Sigmoid colon (tissue), 7 donors: ENCODE results near the gene PNKP. TPM values are rescaled to one million over a fixed set of nuclear protein-coding genes. Genes with fewer than 3 reads are reported as not detected.

Experiments
- DNase-seq: peaks from one replicate; pipeline ENCODE4 v3.0.0-alpha.2; 2019
- H3K27ac ChIP-seq, 4 donors: fragments of 200-600 bp; sonication (generic); one replicate each; pipeline ENCODE4 v1.5.1; 2016 to 2019; ENCODE audit warnings: mild to moderate bottlenecking in 1 of 4
- H3K27me3 ChIP-seq, 3 donors: fragments of 200-600 bp; sonication (generic); one replicate each; pipeline ENCODE4 v1.5.1; 2019; ENCODE audit warnings: mild to moderate bottlenecking in 1 of 3
- H3K36me3 ChIP-seq, 4 donors: fragments of 200-600 bp; sonication (generic); one replicate each; pipeline ENCODE4 v1.5.1; 2016 to 2019
- H3K4me1 ChIP-seq, 4 donors: fragments of 200-600 bp; sonication (generic); one replicate each; pipeline ENCODE4 v1.5.1; 2017 to 2019
- H3K4me3 ChIP-seq, 4 donors: fragments of 200-600 bp; sonication (generic); one replicate each; pipeline ENCODE4 v1.5.1; 2017 to 2019; ENCODE audit warnings: mild to moderate bottlenecking in 2 of 4, moderate library complexity in 1 of 4
- H3K9me3 ChIP-seq, 4 donors: fragments of 200-600 bp in 3 of 4; sonication (generic) in 3 of 4; one replicate each; pipeline versions ENCODE4 v1.5.1 to v1.6.1; 2013 to 2019
- EP300 ChIP-seq, 4 donors: sonication (generic); formaldehyde crosslinking; IDR thresholded peaks; one replicate each; pipeline ENCODE4 v1.6.1; 2017; ENCODE audit warnings: antibody characterized with exemption in 4 of 4
- POLR2A ChIP-seq, 2 donors: fragments of 450-650 bp; IDR thresholded peaks; one replicate each; pipeline ENCODE4 v1.6.1; 2016; ENCODE audit warnings: antibody characterized with exemption in 2 of 2, mild to moderate bottlenecking in 2 of 2, moderate library complexity in 2 of 2
- POLR2AphosphoS5 ChIP-seq, 4 donors: sonication (generic); formaldehyde crosslinking; IDR thresholded peaks; one replicate each; pipeline ENCODE4 v1.6.1; 2017; ENCODE audit warnings: antibody characterized with exemption in 4 of 4
- WGBS, 2 donors: extraction: QIAGEN DNeasy Blood & Tissue Kit; methylation state at CpG; one replicate each; pipeline ENCODE4 v1.1.7; 2013; 5-methylcytosine and 5-hydroxymethylcytosine counted together
- intact Hi-C: fragments of 100-400 bp; cut with DNase I; formaldehyde crosslinking; loops from one replicate; pipeline ENCODE4 v1.15.1; 2023
- polyA plus RNA-seq, 3 donors: library from polyadenylated mRNA; stranded (reverse); fragments of 200-250 nt; gene quantifications; one replicate each; pipeline ENCODE4 v1.2.3, GENCODE V29; 2013
- total RNA-seq, 4 donors: library from RNA; depleted of rRNA; stranded (reverse); fragments of >200 nt; gene quantifications; one replicate each; pipeline ENCODE4 v1.1.0, GENCODE V29; 2016
- TF ChIP-seq, protein P1 (sequence below), 4 experiments: fragments of 450-650 bp in 3 of 4; fragments of 200-600 bp in 1 of 4; IDR thresholded peaks; one replicate each; pipeline ENCODE4 v1.5.1; 2016 to 2019; ENCODE audit warnings: antibody characterized with exemption in 4 of 4, mild to moderate bottlenecking in 3 of 4, moderate library complexity in 2 of 4
- donor health status: healthy with polysubstance abuse.
- donor health status: Bipolar disorder and iron deficiency.
- donor health status: healthy.

Gene PNKP
- total and polyA plus RNA-seq, 7 donors, result 27.0 to 88.8 (median 34.0) TPM

DNA sequence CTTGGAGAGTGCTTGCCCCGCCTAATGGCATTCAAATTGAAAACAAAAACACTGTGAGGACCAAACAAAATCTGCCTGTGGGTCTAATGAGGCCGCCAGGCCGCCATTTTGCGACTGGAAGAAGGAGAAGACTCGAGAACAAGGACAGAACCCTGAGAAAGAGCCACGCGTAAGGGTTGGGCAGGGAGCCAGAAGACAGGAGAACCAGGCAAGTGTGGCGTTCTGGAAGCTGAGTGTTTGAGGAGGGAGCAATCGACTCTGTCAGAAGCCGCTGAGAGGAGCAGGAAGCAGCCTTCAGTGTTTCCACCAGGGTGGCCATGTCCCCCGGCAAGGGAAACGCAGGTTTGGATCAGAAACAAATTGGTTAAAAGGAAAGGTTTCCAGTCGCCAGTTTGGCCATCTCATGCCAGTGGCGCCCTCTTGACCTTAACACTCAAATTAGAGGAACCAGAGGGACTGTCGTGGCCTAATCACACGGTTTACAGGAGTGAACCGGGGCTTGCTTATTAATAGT, 26.6 kb downstream of the PNKP start:
- H3K4me3 ChIP-seq, result no peak overlapping the region
- peaks cover 0 to 16% (median 7%) of the 10 kb centered on the region in 4 donors for H3K4me1 ChIP-seq
- H3K27me3 ChIP-seq, result no peaks in the 10 kb centered on the region
- intact Hi-C loops, result no loop called here
- H3K27ac ChIP-seq, result peak overlapping the region in 3 of 4 donors; percentile 67 to 73 (median 69)
- H3K9me3 ChIP-seq, result no peaks in the 10 kb centered on the region
- WGBS, 2 donors, result 94% methylated on average over 17 of the region's 17 CpGs
- no peak for DNase-seq
- TF ChIP-seq POLR2A (IDR thresholded peaks at IDR 0.05) (no peak), EP300 (IDR thresholded peaks at IDR 0.05) (no peak), POLR2AphosphoS5 (IDR thresholded peaks at IDR 0.05) (no peak)
- TF ChIP-seq, protein P1, sequence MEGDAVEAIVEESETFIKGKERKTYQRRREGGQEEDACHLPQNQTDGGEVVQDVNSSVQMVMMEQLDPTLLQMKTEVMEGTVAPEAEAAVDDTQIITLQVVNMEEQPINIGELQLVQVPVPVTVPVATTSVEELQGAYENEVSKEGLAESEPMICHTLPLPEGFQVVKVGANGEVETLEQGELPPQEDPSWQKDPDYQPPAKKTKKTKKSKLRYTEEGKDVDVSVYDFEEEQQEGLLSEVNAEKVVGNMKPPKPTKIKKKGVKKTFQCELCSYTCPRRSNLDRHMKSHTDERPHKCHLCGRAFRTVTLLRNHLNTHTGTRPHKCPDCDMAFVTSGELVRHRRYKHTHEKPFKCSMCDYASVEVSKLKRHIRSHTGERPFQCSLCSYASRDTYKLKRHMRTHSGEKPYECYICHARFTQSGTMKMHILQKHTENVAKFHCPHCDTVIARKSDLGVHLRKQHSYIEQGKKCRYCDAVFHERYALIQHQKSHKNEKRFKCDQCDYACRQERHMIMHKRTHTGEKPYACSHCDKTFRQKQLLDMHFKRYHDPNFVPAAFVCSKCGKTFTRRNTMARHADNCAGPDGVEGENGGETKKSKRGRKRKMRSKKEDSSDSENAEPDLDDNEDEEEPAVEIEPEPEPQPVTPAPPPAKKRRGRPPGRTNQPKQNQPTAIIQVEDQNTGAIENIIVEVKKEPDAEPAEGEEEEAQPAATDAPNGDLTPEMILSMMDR (IDR thresholded peaks at IDR 0.05), result no peak
- H3K36me3 ChIP-seq, result peaks cover 12 to 36% (median 25%) of the 10 kb centered on the region in 4 donors

DNA sequence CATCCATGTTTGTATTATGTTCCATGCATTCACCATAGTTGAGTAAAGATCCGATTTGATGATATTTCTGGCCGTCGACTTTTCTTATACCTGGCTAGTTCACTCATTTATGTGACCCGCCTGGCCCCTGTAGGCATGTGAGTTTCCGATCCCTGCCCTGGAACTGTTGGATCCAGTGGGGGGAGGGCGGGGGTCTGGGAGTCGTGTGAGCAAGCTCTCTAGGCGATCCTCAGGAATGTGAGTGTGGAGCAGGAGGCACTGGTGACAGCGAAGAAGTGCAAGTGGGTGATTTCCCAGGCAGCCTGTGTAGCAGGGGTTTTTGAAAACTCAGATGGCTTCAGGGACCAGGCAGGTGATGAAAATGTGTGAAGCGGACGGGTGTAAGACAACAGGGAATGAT, 27.1 kb downstream of the PNKP start:
- Histone ChIP-seq H3K27ac (peak overlapping the region in 3 of 4 donors; percentile 67 to 73 (median 69)), H3K4me1 (peaks cover 0 to 16% (median 7%) of the 10 kb centered on the region in 4 donors), H3K36me3 (peaks cover 17 to 40% (median 29%) of the 10 kb centered on the region in 4 donors), H3K9me3 (no peaks in the 10 kb centered on the region), H3K4me3 (no peak overlapping the region), H3K27me3 (no peaks in the 10 kb centered on the region)
- intact Hi-C loops, result no loop called here
- DNase-seq, result no peak
- no peak for TF ChIP-seq POLR2AphosphoS5 (IDR thresholded peaks at IDR 0.05)
- TF ChIP-seq, protein P1 (IDR thresholded peaks at IDR 0.05), result peak in 1 of 4 experiments; percentile 8
- 89 to 98% methylated on average over 11 of the region's 11 CpGs for WGBS, 2 donors

DNA sequence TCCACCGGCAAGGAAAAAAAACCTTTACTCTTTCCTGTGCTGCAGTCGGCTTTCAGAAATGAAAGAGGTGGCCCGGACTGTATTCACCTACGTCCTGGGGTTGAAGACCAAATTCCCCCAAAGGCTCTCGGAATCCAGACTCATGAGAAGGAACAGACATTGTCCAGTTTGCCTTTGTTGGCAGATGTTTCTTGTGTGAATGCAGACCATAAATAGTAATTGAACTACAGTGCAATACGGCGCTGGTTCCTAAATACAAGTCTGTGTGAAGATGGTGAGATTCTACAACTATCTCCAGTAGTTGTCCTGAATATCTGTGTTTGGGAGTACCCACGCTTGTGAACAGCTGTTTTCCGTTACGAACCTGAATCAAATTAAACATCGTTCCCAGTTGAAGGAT, 27.7 kb downstream of the PNKP start:
- H3K4me1 ChIP-seq, result peaks cover 0 to 16% (median 7%) of the 10 kb centered on the region in 4 donors
- peaks cover 18 to 46% (median 36%) of the 10 kb centered on the region in 4 donors for H3K36me3 ChIP-seq
- no peak overlapping the region for H3K4me3 ChIP-seq
- peak in 2 of 4 donors; percentile 43 to 58 for TF ChIP-seq POLR2AphosphoS5 (IDR thresholded peaks at IDR 0.05)
- TF ChIP-seq, protein P1 (IDR thresholded peaks at IDR 0.05), result no peak
- WGBS, 2 donors, result 94 to 97% methylated on average over 11 of the region's 11 CpGs
- no peaks in the 10 kb centered on the region for H3K9me3 ChIP-seq
- no peak for DNase-seq
- intact Hi-C loops, result no loop called here
- peak overlapping the region in 3 of 4 donors; percentile 67 to 73 (median 69) for H3K27ac ChIP-seq
- no peaks in the 10 kb centered on the region for H3K27me3 ChIP-seq

DNA sequence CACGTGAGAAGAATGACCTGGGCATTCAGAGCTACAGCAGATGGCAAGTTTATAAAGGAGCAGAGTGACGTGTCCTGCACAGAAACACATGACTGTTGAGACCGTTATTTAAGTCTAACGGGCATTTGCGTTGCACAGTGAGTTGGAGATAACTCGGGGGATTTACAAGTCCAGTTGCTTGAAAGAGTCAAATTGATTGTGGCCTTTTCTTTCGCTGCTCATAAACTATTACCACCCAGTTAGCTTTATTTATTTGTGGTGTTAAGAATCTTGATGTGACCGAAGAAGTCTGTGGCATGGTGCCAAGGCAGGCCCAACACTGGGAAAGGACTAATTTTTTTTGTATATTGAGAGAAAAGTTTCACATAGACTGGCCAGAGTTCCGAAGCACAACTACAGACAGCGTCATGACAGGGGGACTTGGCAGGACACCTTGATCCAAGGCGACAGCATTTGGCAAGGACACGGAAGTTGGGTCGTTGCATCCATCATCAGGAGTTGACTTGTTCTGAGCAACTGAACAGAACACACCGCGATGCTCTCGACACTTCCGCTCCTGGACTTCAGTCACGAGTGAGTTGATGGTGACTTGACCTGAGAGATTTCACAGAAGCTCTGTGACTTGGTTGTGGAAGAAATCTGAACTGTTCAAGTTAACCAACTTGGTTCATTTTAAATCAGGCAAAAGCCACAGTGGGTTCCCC, 28.3 kb downstream of the PNKP start:
- peaks cover 21 to 53% (median 42%) of the 10 kb centered on the region in 4 donors for H3K36me3 ChIP-seq
- DNase-seq, result no peak
- H3K27me3 ChIP-seq, result no peaks in the 10 kb centered on the region
- 90 to 91% methylated on average over 18 of the region's 18 CpGs for WGBS, 2 donors
- no peak overlapping the region for H3K4me3 ChIP-seq
- intact Hi-C loops, result no loop called here
- H3K9me3 ChIP-seq, result no peaks in the 10 kb centered on the region
- peaks cover 0 to 16% (median 7%) of the 10 kb centered on the region in 4 donors for H3K4me1 ChIP-seq
- TF ChIP-seq POLR2AphosphoS5 (IDR thresholded peaks at IDR 0.05) (peak in 1 of 4 donors; percentile 8), POLR2A (IDR thresholded peaks at IDR 0.05) (no peak)
- H3K27ac ChIP-seq, result peak overlapping the region in 3 of 4 donors; percentile 67 to 73 (median 69)

DNA sequence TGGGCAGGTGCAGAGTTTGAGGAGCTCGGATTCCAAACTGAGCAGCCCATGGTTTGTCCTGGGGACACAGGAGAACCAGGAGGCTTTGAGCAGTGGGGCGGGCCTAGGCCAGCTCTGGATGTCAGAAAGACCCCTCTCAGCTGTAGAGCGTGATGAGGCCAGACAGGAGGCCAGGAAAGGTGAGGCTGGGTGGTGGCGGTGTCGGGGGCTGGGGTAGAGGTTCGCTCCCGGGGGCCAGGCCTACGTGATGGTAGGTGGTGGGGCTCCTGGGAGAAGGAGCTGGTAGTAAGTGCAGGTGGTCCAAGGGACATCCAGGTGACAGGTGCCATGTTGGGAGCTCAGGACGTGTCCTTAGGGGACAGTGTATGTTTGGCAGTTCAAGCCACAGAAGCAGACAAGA, 30.0 kb downstream of the PNKP start:
- H3K27ac ChIP-seq, result no peak overlapping the region
- H3K36me3 ChIP-seq, result peaks cover 31 to 69% (median 58%) of the 10 kb centered on the region in 4 donors
- H3K9me3 ChIP-seq, result no peaks in the 10 kb centered on the region
- no peaks in the 10 kb centered on the region for H3K27me3 ChIP-seq
- WGBS, 2 donors, result 96 to 98% methylated on average over 9 of the region's 9 CpGs
- TF ChIP-seq EP300 (IDR thresholded peaks at IDR 0.05), result no peak
- no peak for TF ChIP-seq POLR2AphosphoS5 (IDR thresholded peaks at IDR 0.05)
- TF ChIP-seq POLR2A (IDR thresholded peaks at IDR 0.05), result no peak
- TF ChIP-seq, protein P1 (IDR thresholded peaks at IDR 0.05), result no peak
- H3K4me1 ChIP-seq, result peaks cover 0 to 16% (median 7%) of the 10 kb centered on the region in 4 donors
- intact Hi-C loops, result no loop called here
- no peak overlapping the region for H3K4me3 ChIP-seq
- no peak for DNase-seq
